ENCODE results near the gene HOXD8.

The HOXD8 gene

GRCh38 chr2:176082525-176082823, 47.0 kb upstream of the HOXD8 start:
- no peak for TF ChIP-seq CTCF (IDR thresholded peaks at IDR 0.05; ENCODE audit: control extremely low read depth, extremely low read depth, low read depth, missing control alignments)
- POLR2A ChIA-PET, result no interaction called here
- CTCF ChIA-PET, result interaction anchor here (1.7 to 1.9 kb wide), 2 partner anchors 10 to 14 kb away, joined by 3 to 5 read pairs; no protein-coding TSS in a partner anchor

GRCh38 chr2:176082824-176083751, 46.4 kb upstream of the HOXD8 start:
- CTCF ChIA-PET, result interaction anchor here (1.7 to 1.9 kb wide), 2 partner anchors 10 to 13 kb away, joined by 3 to 5 read pairs; no protein-coding TSS in a partner anchor
- POLR2A ChIA-PET, result no interaction called here
- no peak for TF ChIP-seq CTCF (IDR thresholded peaks at IDR 0.05; ENCODE audit: control extremely low read depth, extremely low read depth, low read depth, missing control alignments)
- DNase-seq (ENCODE audit: extremely low spot score), result no peak

More at GRCh38 chr2:176082525-176082823, 47.0 kb upstream of the HOXD8 start:
- no peak for DNase-seq (ENCODE audit: extremely low spot score)

- no peak for TF ChIP-seq CTCF (IDR thresholded peaks at IDR 0.05; ENCODE audit: control extremely low read depth, extremely low read depth, low read depth, missing control alignments)
- no peak for DNase-seq (ENCODE audit: extremely low spot score)
- POLR2A ChIA-PET, result no interaction called here
- CTCF ChIA-PET, result interaction anchor here (1.7 to 1.9 kb wide), 2 partner anchors 9 to 13 kb away, joined by 3 to 5 read pairs; no protein-coding TSS in a partner anchor
These were observed 45.7 kb upstream of the HOXD8 start, which contains the start of gene EVX2 for GRCh38 chr2:176083796-176084261. Gene EVX2, minus strand, starts transcription at chr2:176083962. Its CDS starts 186 bp downstream, at chr2:176083776.

- DNase-seq (ENCODE audit: extremely low spot score), result no peak
These were observed 44.8 kb upstream of the HOXD8 start for GRCh38 chr2:176084611-176085119.

GRCh38 chr2:176085120-176085788, 44.3 kb upstream of the HOXD8 start:
- no peak for TF ChIP-seq CTCF (IDR thresholded peaks at IDR 0.05; ENCODE audit: control extremely low read depth, extremely low read depth, low read depth, missing control alignments)

More at GRCh38 chr2:176084611-176085119, 44.8 kb upstream of the HOXD8 start:
- CTCF ChIA-PET, result interaction anchor here (1.3 to 1.8 kb wide), 4 partner anchors 11 to 394 kb away, joined by 3 to 11 read pairs (median 3); no protein-coding TSS in a partner anchor
- POLR2A ChIA-PET, result no interaction called here
- no peak for TF ChIP-seq CTCF (IDR thresholded peaks at IDR 0.05; ENCODE audit: control extremely low read depth, extremely low read depth, low read depth, missing control alignments)

More at GRCh38 chr2:176085120-176085788, 44.3 kb upstream of the HOXD8 start:
- DNase-seq (ENCODE audit: extremely low spot score), result no peak
- ChIA-PET CTCF (interaction anchor here (0.8 to 1.8 kb wide), 7 partner anchors 11 to 397 kb away, joined by 3 to 11 read pairs (median 3); no protein-coding TSS in a partner anchor), POLR2A (no interaction called here)

All from GM10248 (cell line).